Embryonic facial prominence (tissue), 1 donor: ENCODE results near the gene P2RY1.
"Not testable (repeated sequence)": the region's sequence is repeated elsewhere in the genome, so short reads cannot be mapped to it uniquely, and the experiment has no call there.

Experiments used
- DNase-seq: peaks from one replicate; pipeline ENCODE4 v3.0.0-alpha.2; 2016; ENCODE audit errors: extremely low spot score

P2RY1 gene

GRCh38 chr3:152836269-152836668 is 1.3 kb downstream of the P2RY1 start:
- no peak for DNase-seq

DNA sequence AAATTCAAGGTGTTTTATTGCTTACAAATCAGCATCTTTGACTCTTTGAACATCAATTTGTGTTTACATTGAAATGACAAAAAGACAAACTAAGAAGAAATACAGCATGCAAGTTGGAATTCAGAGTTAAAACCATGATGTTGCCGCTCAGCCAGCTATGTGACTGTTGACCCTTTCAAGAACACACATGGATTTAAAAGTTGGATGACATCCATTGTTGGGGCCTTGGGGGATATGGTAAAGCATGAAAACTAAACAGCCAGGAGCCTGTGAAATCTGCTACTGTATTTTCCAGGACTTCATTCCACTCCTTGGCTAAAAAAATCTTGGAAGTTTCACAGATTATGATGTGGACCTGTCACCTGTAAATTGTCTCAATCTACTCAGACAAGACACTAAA is 4.6 kb downstream of the P2RY1 start:
- DNase-seq: no peak

GRCh38 chr3:152841131-152841530 is 6.2 kb downstream of the P2RY1 start:
- no peak for DNase-seq

- DNase-seq: no peak
Observed at GRCh38 chr3:152842413-152842812, 7.5 kb downstream of the P2RY1 start.

GRCh38 chr3:152843955-152844354 is 9.0 kb downstream of the P2RY1 start:
- no peak for DNase-seq

DNA sequence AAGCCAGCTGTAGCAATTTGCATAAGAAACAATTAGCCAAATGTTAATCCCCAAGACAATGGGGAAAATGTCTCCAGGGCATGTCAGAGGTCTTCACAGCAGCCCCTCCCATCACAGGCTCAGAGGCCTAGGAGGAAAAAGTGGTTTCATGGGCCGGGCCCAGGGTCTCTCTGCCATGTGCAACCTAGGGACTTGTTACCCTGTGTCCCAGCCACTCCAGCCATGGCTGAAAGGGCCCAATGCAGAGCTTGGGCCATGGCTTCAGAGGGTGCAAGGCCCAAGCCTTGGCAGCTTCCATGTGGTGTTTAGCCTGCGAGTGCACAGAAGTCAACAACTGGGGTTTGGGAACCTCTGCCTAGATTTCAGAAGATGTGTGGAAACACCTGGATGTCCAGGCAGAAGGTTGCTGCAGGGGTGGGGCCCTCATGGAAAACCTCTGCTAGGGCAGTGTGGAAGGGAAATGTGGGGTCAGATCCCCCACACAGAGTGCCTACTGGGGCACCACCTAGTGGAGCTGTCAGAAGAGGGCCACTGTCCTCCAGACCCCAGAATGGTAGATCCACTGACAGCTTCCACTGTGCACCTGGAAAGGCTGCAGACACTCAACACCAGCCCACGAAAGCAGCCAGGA is 11.8 kb downstream of the P2RY1 start:
- DNase-seq: not testable (repeated sequence)

DNA sequence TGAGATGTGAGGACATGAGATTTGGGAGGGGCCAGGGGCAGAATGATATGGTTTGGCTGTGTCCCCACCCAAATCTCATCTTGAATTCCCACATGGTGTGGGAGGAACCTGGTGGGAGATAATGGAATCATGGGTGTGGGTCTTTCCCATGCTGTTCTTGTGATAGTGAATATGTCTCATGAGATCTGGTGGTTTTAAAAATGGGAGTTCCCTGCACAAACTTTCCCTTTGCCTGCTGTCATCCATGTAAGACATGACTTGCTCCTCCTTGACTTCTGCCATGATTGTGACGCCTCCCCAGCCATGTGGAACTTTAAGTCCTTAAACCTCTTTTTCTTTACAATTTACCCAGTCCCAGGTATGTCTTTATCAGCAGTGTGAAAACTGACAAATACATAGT is 12.7 kb downstream of the P2RY1 start:
- DNase-seq: not testable (repeated sequence)

GRCh38 chr3:152849996-152850578 is 15.2 kb downstream of the P2RY1 start:
- no peak for DNase-seq

- no peak for DNase-seq
Observed at GRCh38 chr3:152853196-152853595, 18.3 kb downstream of the P2RY1 start.

- no peak for DNase-seq
Observed at GRCh38 chr3:152857082-152857481, 22.2 kb downstream of the P2RY1 start.

- no peak for DNase-seq
Observed at GRCh38 chr3:152858170-152858800, 23.4 kb downstream of the P2RY1 start.

- no peak for DNase-seq
Observed at GRCh38 chr3:152860736-152861135, 25.8 kb downstream of the P2RY1 start.

- DNase-seq: no peak
Observed at GRCh38 chr3:152865668-152866245, 30.8 kb downstream of the P2RY1 start.

DNA sequence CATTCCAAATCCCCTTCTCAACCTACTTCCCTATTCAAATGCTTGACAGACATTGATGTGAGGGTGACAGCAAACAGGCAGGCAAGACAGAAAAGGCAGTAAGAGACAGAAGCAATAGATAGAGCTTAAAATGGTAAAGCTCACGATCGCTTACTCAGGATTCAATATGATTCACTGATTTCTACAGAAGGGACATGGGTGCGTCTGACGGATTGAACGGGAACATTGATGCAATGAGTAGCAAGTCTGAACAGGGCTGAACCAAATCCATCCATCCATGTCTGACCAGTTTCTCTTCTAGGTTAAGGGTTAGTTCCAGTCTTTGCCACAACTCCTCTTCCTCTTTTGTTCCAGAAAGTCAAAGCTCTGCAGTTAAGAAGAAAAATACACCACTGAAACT is 35.1 kb downstream of the P2RY1 start:
- DNase-seq: no peak

DNA sequence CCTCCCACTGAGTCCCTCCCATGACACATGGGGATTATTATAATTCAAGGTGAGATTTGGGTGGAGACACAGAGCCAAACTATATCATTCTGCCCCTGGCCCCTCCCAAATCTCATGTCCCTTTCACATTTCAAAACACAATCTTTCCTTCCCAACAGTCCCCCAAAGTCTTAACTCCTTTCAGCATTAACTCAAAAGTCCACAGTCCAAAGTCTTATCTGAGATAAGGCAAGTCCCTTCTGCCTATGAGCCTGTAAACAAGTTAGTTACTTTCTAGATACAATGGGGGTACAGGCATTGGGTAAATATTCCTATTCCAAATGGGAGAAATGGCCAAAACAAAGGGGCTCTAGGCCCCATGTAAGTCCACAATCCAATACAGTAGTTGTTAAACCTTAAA is 38.4 kb downstream of the P2RY1 start:
- not testable (repeated sequence) for DNase-seq

- DNase-seq: no peak
Observed at GRCh38 chr3:152874896-152875749, 40.2 kb downstream of the P2RY1 start.

- no peak for DNase-seq
Observed at GRCh38 chr3:152879130-152879789, 44.3 kb downstream of the P2RY1 start.

GRCh38 chr3:152879790-152880174 is 44.9 kb downstream of the P2RY1 start:
- no peak for DNase-seq

- DNase-seq: no peak
Observed at GRCh38 chr3:152885076-152885475, 50.1 kb downstream of the P2RY1 start.
